Neural crest cell (in vitro differentiated cells): ENCODE measurements around the gene NT5DC1. TPM values are rescaled to one million over a fixed set of nuclear protein-coding genes. Genes with fewer than 3 reads are reported as not detected.

Experiments used
- DNase-seq: peaks from one replicate; pipeline ENCODE4 v3.0.0; 2021; ENCODE audit warnings: low read depth, mixed read lengths, low spot score
- H3K27ac Mint-ChIP-seq: one replicate; pipeline ENCODE4 v1.8.0; 2021; ENCODE audit warnings: mild to moderate bottlenecking, mixed read lengths; ENCODE audit not compliant: unreplicated experiment
- H3K27me3 Mint-ChIP-seq: 2 replicates; pipeline ENCODE4 v1.8.0; 2021; ENCODE audit warnings: low read depth, mild to moderate bottlenecking, mixed read lengths
- H3K36me3 Mint-ChIP-seq: 2 replicates; pipeline ENCODE4 v1.8.0; 2021; ENCODE audit warnings: low read depth, mild to moderate bottlenecking, mixed read lengths
- H3K4me1 Mint-ChIP-seq: 2 replicates; pipeline ENCODE4 v1.8.0; 2021; ENCODE audit warnings: mixed read lengths
- H3K4me3 Mint-ChIP-seq: one replicate; pipeline ENCODE4 v1.8.0; 2021; ENCODE audit warnings: mild to moderate bottlenecking, mixed read lengths
- H3K9me3 Mint-ChIP-seq: 2 replicates; pipeline ENCODE4 v1.8.0; 2021; ENCODE audit warnings: mixed read lengths
- total RNA-seq: library from RNA; stranded (reverse); gene quantifications from 2 replicates; pipeline ENCODE4 v1.2.1, GENCODE V29; 2021
- TF ChIP-seq, protein P1 (sequence below): fragments of 200-600 bp; sonication (generic); conservative IDR thresholded peaks from 2 replicates; pipeline ENCODE4 v1.5.0; 2021; ENCODE audit warnings: antibody characterized with exemption, mild to moderate bottlenecking

NT5DC1 gene
- total RNA-seq, 1 donor from 2014 or later = 33.2 TPM

DNA sequence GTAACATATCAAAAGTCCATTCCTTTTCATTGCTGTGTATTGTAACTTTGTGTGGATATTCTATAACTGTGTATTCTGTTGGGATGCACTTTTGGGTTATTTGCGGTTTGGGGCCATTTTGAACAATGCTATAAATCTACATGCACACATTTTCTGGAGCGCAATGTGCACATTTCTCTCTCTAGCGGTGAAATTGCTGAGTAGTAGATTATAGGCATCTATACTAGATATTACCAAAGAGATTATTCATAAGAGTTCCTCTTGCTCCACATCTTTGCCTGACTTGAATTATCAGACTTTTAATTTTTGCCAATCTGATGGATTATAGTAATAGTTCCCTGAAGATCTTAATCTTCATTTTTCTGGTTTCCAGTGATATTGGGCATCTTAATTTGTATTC lies 21.7 kb upstream of the NT5DC1 start:
- Mint-ChIP-seq H3K36me3 (no peaks in the 10 kb centered on the region), H3K4me1 (no peaks in the 10 kb centered on the region), H3K4me3 (no peak overlapping the region), H3K27ac (no peak overlapping the region), H3K27me3 (no peaks in the 10 kb centered on the region), H3K9me3 (no peaks in the 10 kb centered on the region)
- no peak for DNase-seq
- TF ChIP-seq, protein P1, sequence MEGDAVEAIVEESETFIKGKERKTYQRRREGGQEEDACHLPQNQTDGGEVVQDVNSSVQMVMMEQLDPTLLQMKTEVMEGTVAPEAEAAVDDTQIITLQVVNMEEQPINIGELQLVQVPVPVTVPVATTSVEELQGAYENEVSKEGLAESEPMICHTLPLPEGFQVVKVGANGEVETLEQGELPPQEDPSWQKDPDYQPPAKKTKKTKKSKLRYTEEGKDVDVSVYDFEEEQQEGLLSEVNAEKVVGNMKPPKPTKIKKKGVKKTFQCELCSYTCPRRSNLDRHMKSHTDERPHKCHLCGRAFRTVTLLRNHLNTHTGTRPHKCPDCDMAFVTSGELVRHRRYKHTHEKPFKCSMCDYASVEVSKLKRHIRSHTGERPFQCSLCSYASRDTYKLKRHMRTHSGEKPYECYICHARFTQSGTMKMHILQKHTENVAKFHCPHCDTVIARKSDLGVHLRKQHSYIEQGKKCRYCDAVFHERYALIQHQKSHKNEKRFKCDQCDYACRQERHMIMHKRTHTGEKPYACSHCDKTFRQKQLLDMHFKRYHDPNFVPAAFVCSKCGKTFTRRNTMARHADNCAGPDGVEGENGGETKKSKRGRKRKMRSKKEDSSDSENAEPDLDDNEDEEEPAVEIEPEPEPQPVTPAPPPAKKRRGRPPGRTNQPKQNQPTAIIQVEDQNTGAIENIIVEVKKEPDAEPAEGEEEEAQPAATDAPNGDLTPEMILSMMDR = no peak

DNA sequence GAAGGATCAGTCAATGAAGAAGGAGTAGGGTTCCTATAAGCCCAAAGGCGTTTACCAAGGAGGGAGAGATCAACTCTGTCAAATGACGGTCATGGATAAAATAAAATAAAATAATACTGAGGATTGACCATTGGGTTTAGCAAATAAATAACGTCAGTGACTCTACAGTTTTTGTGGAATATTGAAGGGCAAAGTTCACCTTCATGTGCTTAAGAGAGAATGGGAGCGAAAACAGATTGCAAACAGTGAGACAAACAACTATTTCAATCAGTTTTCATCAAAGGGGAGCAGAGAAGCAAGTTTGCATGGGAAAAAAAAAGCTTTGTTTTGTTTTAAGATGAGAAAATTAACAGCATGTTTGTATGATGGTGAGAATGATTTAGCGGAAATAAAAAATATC lies 17.6 kb upstream of the NT5DC1 start:
- no peaks in the 10 kb centered on the region for H3K9me3 Mint-ChIP-seq
- H3K4me1 Mint-ChIP-seq = no peaks in the 10 kb centered on the region
- H3K36me3 Mint-ChIP-seq = no peaks in the 10 kb centered on the region
- no peaks in the 10 kb centered on the region for H3K27me3 Mint-ChIP-seq
- H3K27ac Mint-ChIP-seq = no peak overlapping the region
- no peak for DNase-seq
- H3K4me3 Mint-ChIP-seq = no peak overlapping the region
- TF ChIP-seq, protein P1 = no peak

DNA sequence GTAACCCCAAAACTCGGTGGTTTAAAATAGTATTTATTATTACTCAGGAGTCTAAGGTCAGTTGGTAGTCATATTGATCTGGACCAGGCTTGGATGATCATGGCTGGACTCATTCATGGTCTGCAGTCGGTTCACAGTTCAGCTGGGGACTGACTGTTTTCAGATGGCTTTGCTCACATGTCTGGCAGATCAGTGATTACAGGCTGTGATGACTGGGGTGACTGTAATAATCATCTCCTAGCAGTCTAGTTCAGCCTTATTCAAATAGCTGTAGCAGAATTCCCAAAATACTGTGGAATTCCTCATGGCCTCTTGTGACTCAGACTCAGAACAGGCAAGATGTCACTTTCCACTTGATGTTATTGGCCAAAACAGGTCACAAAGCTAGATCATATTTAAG lies 16.4 kb upstream of the NT5DC1 start:
- Mint-ChIP-seq H3K27ac (no peak overlapping the region), H3K9me3 (no peaks in the 10 kb centered on the region)

DNA sequence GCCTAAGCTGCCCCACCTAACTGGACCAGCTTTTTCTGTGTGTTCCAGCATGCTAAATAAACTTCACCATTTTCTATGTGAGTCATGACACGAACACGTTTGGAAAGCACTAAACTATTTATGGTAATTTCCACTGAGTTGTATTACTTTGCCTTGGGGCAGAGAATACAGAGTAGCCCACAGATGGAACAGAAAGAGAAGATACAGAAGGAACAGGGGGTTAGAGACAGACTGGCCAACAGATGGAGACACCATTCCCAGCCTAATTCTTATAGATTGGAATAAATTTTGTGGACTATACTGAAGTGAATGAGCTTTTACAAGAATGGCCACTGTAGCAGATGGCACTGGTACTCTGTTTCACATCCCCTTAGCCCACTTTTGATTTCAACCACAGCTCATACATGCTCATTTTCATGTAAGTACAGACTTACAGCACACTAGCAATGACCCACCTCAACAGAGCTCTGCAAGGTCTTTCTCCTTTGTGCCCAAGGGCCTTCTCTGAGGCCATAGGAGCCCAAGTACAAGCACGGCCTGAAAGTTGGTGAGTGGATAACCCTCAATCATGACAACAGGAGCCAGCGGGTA lies 13.1 kb upstream of the NT5DC1 start:
- no peak for DNase-seq
- Mint-ChIP-seq H3K4me3 (no peak overlapping the region), H3K4me1 (no peaks in the 10 kb centered on the region), H3K36me3 (no peaks in the 10 kb centered on the region), H3K27ac (no peak overlapping the region), H3K27me3 (no peaks in the 10 kb centered on the region), H3K9me3 (peaks cover 5% of the 10 kb centered on the region)
- TF ChIP-seq, protein P1 = no peak

More for the DNA sequence above, 16.4 kb upstream of the NT5DC1 start:
- TF ChIP-seq, protein P1 = no peak
- Mint-ChIP-seq H3K4me3 (no peak overlapping the region), H3K4me1 (no peaks in the 10 kb centered on the region), H3K36me3 (no peaks in the 10 kb centered on the region), H3K27me3 (no peaks in the 10 kb centered on the region)
- DNase-seq = no peak

DNA sequence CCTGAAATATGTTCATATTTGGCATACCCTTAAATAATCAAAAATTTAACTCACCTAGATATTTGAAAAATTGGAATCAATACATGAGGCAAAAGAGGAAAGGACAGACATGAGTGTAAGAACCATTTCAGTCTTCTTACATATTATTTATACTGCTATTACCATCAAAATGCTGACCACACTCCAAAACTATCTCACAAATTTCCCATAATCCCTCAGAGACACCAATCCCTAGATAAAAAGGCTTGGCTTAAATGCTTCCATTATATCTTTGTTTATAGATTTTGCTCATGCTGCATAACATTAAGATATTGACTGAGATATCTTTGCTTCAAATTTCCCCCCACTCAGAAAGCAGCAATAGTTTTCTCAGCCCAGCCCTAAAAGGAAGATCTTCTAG lies 11.7 kb upstream of the NT5DC1 start:
- H3K9me3 Mint-ChIP-seq = peaks cover 5% of the 10 kb centered on the region
- H3K27ac Mint-ChIP-seq = no peak overlapping the region
- TF ChIP-seq, protein P1 = no peak
- DNase-seq = no peak
- no peak overlapping the region for H3K4me3 Mint-ChIP-seq
- no peaks in the 10 kb centered on the region for H3K27me3 Mint-ChIP-seq
- H3K4me1 Mint-ChIP-seq = no peaks in the 10 kb centered on the region
- H3K36me3 Mint-ChIP-seq = no peaks in the 10 kb centered on the region
